Measurements from ENCODE around the gene CYGB. TPM values are rescaled to one million over a fixed set of nuclear protein-coding genes. Genes with fewer than 3 reads are reported as not detected.

The CYGB gene
- total and polyA plus RNA-seq, 2 of the 13 experiments (the other 11 are each of a cell fraction or from before 2014, with no cell fraction given), result 18.9 to 27.1 TPM

GRCh38 chr17:76497979-76498875 lies 39.3 kb downstream of the CYGB start (continued):
- no peak for TF ChIP-seq BCLAF1 (IDR thresholded peaks at IDR 0.05)
- peak; percentile 28; the same call in 1 of the 2 replicates for TF ChIP-seq KDM6A (CRISPR knock-in tag; IDR thresholded peaks at IDR 0.05; ENCODE audit: low read depth)
- TF ChIP-seq ZNF138 (CRISPR knock-in tag; IDR thresholded peaks at IDR 0.05; ENCODE audit: low read depth), result no peak
- peak; percentile 55; the same call in 1 of the 2 replicates for TF ChIP-seq ZNF224 (CRISPR knock-in tag; IDR thresholded peaks at IDR 0.05)
- no peak for TF ChIP-seq ZSCAN12 (CRISPR knock-in tag; IDR thresholded peaks at IDR 0.05)
- TF ChIP-seq POGK (CRISPR knock-in tag; conservative IDR thresholded peaks at IDR 0.05), result peak; percentile 86
- TF ChIP-seq ZNF574 (CRISPR knock-in tag; IDR thresholded peaks at IDR 0.05), result peak; percentile 45; the same call in 1 of the 2 replicates
- TF ChIP-seq ZNF280B (CRISPR knock-in tag; IDR thresholded peaks at IDR 0.05; ENCODE audit: borderline replicate concordance), result peak; percentile 88
- TF ChIP-seq FOXA1 (IDR thresholded peaks at IDR 0.05), result no peak
- peak; percentile 53; the same call in 1 of the 2 replicates for TF ChIP-seq FOXA1 (CRISPR knock-in tag; IDR thresholded peaks at IDR 0.05)
- no peak for TF ChIP-seq CERS6 (CRISPR knock-in tag; IDR thresholded peaks at IDR 0.05)
- TF ChIP-seq KAT2B (IDR thresholded peaks at IDR 0.05; ENCODE audit: borderline replicate concordance, low read depth, low read length), result no peak
- TF ChIP-seq SALL1 (CRISPR knock-in tag; IDR thresholded peaks at IDR 0.05), result peak; percentile 87
- no peak for TF ChIP-seq ZNF549 (CRISPR knock-in tag; IDR thresholded peaks at IDR 0.05)
- TF ChIP-seq ZNF510 (CRISPR knock-in tag; IDR thresholded peaks at IDR 0.05; ENCODE audit: low read depth), result peak; percentile 63; the same call in 1 of the 2 replicates
- peak; percentile 79; the same call in 1 of the 2 replicates for TF ChIP-seq ZNF331 (CRISPR knock-in tag; IDR thresholded peaks at IDR 0.05)
- peak; percentile 98 for TF ChIP-seq AKAP8 (CRISPR knock-in tag; IDR thresholded peaks at IDR 0.05)
- TF ChIP-seq ATF7-NPFF (CRISPR knock-in tag; IDR thresholded peaks at IDR 0.05; ENCODE audit: low read depth), result peak; percentile 78; the same call in 1 of the 2 replicates
- no peak; the same call in 1 of the 2 replicates for TF ChIP-seq ZNF816 (CRISPR knock-in tag; IDR thresholded peaks at IDR 0.05; ENCODE audit: borderline replicate concordance)
